HG03469 (cell line): ENCODE data around the gene LRRIQ3.
"Not testable (repeated sequence)": the region's sequence is repeated elsewhere in the genome, so short reads cannot be mapped to it uniquely, and the experiment has no call there.

Experiments used
- ATAC-seq: cut with Tn5 transposase; IDR thresholded peaks from one replicate; pipeline ENCODE4 v1.9.1; 2021; ENCODE audit warnings: mild to moderate bottlenecking, moderate library complexity, moderate number of reproducible peaks; ENCODE audit not compliant: unreplicated experiment

Gene LRRIQ3, protein sequence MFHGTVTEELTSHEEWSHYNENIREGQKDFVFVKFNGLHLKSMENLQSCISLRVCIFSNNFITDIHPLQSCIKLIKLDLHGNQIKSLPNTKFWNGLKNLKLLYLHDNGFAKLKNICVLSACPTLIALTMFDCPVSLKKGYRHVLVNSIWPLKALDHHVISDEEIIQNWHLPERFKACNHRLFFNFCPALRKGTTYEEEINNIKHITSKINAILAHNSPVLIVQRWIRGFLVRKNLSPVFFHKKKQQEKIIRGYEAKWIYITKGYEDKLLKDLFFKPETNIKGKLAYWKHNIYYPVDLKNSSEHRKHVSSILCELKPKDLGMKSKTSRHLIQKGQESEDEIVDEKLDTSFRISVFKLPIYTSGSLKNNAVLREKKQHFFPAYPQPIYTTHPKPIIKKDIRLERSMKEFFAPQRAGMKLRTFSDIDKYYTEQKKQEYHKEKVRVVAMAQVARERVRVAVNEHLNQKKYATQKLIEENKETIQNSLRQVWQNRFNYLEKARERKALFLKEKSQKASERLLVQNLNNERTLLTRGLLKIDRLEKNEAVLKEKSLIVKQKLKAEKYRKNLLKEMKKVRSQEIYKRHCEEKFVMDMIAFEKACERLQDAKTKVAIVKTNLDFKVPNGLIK

DNA sequence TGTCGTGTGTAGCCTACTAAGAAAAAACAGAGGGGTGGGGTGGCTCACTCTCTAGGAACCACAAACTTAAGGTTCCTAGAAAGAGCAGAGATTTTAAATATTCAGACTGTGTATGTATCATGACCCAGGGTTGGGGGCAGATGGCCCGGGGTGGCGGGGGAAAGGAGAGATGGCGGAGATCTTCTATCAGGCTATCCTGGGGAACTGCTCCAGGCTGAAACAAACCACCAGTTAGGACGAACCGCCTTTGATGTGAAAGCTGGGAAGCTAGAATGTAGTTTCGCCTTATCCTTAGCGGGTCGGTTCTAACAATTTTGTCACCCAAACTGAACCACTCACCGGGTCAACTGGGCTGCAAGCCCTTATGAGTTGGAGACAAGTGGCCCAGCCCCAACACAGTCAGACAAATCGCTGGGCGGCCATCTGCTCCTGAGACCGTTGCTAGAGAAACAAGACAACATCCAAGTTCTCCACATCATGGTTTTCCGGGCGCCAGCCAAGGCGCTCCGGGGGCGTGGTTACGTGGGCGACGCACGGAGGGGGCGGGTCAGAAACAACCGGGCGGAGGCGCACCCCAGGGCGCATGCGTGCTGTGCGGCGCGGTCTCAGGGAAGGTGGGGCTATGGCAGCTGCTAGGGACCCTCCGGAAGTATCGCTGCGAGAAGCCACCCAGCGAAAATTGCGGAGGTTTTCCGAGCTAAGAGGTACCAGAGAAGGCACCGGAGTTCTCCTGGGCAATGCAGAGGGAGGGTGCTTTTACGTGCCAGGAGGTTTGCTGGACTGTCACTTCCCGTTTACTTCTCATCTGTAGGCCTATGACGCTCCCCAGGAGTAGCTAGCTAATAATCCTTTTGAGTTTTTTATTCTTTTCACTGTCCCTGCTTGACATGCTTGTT, at the start of gene LRRIQ3, which contains the start of gene FPGT:
TSS of gene LRRIQ3 (minus strand) at position 520 of the 896 bp plus-strand sequence. CDS start 14,492 bp downstream, outside the sequence.
TSS of gene FPGT (plus strand) at position 586 of the 896 bp plus-strand sequence. CDS start at position 623, 37 bp downstream.
- peak; percentile 88 for ATAC-seq

DNA sequence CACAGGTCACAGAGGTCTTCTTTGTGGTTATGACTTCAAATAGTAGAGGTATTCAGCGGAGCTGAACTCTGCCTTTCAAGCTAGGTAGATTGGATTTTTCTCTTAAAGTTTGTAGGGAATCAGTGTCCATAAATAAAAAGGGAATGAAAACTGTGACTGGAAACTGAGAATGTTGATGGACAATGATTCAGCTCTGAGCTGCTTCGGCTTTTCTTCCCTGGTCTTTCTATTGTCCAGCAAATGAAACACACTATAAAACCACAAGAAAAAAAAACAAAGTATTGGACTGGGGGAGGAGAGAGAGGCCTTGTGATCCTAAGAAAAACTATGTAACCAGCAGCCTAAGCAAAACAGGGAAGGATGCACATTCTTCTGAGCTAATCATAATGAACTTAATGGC, 48.3 kb upstream of the LRRIQ3 start:
- ATAC-seq, result no peak

DNA sequence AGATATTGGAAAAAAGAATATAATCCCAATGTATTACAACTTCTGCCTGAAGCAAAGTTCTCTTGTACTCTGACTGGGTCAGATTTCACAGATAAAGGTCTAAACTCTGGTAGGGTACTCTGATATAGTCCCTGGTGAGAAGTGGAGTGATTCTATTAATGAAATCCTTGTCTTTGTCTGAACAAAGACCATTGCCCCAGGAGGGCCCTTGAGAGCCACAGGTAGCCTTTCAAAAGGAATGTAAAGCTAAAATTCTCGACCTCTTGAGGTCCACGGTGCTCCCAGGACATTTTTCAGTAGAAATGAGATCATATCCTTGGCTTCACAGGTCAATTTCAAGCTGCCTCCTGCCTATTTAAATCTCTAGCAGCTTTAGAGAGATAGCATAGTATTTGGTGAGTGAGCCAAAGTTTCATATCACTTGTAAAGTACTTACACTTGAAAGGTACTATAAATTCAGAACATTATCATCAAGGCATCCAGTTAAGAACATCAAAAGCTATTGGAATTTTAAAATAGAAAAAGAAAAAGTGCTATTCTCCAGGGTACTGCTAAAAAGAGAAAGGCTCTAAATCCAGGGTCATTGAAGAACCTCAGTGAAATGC, 47.3 kb upstream of the LRRIQ3 start:
- ATAC-seq, result no peak

DNA sequence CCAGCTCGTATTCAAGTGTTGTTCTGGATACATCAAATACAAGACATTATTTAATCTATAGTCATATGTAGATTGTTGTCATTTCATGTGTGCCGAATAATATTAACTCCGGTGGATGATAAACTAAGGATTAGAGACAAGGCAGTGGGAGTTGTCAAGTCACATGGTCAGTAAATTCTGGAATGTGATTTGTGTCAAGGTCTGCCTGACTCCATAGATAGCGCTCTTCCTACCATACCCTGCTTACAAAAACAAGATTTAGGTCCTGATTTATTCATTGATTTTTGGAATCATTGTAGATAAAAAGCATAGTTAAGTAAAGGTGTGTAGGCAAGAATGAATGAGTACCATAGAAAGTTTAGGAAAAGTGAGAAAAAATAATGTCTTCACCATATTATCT, 39.8 kb upstream of the LRRIQ3 start:
- no peak for ATAC-seq

DNA sequence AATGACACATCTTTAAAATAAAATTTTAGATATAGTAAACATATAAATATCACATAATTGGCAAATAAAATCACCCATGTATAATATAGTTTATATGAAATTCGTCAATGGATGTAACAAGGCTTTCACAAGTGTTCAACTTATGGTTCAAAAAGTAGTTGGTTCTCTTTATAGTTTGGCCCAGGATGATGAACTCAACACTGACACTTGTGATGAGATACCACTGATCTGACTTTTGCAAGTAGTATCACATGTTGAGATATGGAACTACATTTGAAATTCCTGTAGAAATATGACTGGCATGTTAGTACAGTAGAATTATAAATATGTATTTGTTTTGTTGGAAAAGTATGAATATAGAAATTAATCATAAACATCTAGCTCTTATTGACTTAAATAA, 39.1 kb upstream of the LRRIQ3 start:
- no peak for ATAC-seq

DNA sequence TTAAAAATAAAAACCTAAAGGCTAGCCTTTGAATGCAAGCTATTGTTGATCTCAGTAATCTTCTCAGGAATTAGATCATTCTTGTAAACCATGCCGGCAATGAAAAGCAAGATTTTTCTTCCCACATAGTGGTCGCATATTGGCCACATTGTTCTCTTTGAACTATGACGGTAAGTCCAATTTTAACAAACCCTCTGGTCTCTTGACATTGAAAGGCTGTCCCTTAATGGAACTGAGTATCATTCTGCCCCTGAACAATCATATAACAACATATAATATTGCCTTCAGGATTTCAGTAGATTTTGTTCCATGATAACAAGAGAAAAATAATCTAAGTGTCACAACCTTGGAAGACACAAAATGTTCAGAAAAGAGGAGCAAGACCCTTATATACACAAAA, 38.5 kb upstream of the LRRIQ3 start:
- no peak for ATAC-seq

DNA sequence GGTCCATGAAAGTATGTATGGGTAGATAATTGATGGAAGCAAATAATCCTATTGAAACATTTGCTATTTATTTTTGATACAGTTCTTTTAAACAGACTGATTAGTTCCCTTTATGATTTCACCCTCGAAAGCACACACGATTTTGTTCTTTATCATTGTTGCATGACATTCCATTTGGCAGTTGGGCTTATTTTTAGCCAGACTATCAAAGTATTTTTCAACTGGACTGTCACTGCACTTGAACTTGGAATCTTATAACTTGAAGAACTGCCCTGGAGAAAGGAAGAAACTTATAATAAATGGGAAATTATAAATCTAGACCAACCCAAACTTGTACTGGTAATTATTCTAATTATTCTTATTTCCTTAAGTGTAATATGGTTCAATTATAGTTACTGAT, 37.2 kb upstream of the LRRIQ3 start, which contains the start of gene TNNI3K:
TSS of gene TNNI3K (plus strand) at position 235 of the 400 bp plus-strand sequence. CDS start at position 300, 65 bp downstream.
- no peak for ATAC-seq

DNA sequence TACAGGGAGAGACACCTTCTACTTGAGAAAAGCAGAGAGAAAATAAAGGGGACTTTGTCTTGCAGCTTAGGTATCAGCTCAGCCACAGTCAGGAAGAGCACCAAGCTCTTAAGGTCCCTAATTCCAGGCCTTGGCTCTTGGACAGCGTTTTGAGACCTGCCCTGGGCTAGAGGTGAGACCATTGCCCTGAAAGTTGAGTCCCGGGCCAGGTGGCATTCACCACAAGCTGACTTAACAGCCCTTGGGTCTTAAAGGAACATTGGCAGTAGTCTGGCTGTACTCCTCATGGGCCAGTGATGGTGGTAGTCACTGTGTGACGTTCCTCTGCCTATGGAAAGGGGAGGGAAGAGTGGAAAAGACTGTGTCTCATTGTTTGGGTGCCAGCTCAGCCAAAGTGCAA, 25.5 kb upstream of the LRRIQ3 start:
- ATAC-seq, result no peak

DNA sequence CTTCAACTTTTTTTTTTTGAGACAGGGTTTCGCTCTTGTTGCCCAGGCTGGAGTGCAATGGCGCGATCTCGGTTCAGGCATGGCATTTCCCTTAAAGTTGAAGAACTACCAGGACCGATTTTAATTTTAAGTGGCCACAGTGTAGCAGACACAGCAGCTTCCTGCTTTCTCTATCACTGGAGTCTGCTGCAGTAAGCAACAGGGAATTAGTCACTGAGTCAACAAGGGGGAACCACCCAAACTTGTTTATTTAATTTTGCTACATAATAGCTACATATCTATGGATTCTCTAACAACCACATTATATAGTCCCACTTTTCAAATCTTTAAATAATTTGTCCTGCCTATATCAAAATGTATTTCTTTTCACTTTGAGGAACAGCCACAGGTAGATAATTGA, 24.7 kb upstream of the LRRIQ3 start:
- no peak for ATAC-seq

DNA sequence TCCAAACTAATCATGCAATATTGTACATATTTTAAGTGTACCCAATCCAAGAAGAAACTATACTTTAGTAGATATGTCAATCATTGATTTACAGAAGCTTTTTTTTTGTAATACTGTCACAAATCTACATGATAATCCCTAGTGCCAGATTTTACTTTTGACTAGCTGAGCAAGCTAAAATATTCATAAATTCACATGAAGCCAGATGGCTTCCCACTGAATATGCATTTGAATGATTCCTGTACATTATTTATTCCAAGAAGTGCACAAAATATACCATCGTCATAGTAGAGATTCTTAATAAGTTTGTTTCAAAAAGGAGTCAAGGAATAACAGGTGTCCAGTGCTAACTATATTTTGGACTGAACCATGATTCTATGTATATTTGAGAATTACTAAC, 17.3 kb upstream of the LRRIQ3 start:
- ATAC-seq, result no peak

DNA sequence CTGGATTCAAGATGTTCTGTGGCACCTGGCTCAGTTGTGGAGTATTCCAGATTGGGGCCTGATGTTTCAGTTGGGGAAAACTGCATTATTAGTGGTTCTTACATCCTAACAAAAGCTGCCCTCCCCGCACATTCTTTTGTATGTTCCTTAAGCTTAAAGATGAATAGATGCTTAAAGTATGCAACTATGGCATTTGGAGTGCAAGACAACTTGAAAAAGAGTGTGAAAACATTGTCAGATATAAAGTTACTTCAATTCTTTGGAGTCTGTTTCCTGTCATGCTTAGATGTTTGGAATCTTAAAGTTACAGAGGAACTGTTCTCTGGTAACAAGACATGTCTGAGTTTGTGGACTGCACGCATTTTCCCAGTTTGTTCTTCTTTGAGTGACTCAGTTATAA, 7.3 kb upstream of the LRRIQ3 start:
- no peak for ATAC-seq

DNA sequence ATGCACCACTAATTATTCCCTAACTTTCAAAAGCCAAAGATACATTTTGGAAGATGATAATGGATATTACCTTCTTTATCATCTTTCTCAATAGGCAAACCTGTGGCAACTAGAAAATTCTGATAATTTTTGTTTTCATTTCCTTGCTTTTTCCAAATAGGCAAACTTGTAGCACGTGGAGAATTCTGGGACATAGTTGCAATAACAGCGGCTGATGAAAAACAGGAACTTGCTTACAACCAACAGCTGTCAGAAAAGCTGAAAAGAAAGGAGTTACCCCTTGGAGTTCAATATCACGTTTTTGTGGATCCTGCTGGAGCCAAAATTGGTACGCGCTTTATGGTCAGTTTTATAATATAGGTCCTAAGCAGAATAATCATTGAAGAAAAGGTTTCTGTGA, 1.5 kb upstream of the LRRIQ3 start:
- ATAC-seq, result no peak

DNA sequence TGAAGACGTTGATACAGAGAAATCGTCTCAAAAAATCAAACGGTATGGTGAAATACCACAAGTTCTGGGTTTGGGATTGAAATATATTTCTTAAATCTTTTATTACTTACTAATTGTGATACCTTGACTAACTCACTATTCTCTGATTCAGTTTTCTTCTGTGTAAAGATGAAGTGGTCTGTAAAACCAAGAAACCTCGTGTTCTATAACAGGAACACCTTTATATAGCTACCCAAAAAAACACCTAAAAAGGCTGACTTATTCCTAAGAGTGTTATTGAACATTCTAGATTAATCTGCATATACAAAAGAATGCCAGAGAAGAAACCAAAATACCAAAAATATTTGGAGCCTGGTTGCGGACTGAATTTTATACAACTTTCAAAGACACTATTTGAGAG, 721 bp downstream of the LRRIQ3 start:
- ATAC-seq, result peak; percentile 12

DNA sequence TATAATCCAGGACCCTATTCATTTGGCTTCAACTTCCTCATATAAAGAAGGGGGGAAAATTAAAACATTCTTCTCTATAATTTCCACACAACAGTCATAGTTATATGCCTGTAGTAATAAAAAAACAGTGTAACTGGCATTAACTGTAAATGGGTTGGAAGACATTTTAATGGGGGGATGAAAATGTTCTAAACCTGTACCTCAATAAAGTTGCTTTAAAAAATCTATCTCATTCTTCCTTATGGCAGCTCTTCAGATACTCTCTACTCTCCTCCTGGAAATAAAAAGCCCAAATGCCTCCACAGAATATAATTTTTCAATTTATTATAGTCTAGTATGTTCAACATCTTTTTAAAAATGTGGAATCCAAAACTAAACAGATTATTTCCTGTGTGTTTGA, 2.6 kb downstream of the LRRIQ3 start:
- no peak for ATAC-seq

DNA sequence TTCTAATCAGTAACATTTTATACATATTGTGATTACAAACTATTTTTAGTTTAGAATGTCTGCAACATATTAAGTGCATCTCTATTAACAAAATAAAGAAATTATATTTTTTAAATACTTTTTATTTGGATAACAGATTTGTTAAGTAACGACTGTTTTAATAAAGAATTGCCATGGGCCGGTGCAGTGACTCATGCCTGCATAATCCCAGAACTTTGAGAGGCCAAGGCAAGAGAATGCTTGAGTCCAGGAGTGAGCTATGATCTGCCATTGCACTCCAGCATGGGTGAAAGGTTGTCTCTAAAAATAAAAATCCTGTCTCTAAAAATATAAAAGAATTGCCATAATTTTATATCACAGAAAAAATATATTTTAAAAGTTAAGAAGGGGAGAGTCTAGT, 4.1 kb downstream of the LRRIQ3 start:
- ATAC-seq, result no peak

DNA sequence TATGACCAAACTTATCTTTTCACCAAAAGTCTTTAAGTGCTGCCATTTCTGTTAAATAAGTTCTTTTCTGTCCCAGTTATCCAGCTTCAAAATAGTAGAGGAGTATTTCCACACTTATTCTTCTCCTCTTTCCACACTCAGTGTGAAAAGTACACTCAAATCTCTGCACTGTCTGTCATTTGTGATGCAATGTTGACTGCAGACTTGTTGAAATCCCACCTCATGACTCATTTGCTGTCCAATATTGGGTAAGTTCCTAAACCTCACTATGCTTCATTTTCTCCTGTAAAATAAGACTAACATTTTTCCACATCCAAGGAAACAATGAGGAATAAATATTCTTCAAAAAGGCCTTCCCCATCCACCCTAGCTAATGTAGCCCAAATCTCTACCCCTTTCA, 17.5 kb downstream of the LRRIQ3 start:
- ATAC-seq, result no peak

DNA sequence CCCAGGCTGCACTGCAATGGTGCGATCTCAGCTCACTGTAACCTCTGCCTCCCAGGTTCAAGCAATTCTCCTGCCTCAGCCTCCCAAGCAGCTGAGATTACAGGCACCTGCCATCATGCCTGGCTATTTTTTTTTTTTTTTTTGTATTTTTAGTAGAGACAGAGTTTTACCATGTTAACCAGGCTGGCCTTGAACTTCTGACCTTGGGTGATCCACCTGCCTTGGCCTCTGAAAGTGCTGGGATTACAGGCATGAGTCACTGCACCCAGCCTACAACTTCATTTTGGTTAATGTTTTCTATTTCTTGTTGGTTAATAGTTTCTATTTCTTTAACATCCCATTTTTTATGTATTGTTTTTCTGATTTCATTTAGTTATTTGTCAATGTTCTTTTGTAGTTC, 23.6 kb downstream of the LRRIQ3 start:
- ATAC-seq, result not testable (repeated sequence)

DNA sequence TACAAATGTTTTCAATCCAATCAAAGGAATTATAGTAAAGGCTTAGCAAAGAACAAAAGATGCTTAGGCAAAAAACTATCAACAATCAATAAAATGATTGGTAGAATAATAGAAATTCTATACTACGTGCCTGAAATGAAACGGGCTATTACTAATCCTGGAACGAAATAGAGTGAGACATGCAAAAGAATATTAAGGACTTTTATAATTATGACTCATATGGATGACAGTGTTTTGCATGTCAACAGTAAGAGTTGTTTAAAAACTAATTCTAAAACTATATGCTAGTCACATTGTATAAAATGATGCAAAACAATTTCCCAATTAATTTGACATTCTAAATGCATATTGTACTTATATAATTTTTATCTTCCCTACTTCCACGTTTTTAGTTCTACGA, 35.6 kb downstream of the LRRIQ3 start:
- no peak for ATAC-seq

DNA sequence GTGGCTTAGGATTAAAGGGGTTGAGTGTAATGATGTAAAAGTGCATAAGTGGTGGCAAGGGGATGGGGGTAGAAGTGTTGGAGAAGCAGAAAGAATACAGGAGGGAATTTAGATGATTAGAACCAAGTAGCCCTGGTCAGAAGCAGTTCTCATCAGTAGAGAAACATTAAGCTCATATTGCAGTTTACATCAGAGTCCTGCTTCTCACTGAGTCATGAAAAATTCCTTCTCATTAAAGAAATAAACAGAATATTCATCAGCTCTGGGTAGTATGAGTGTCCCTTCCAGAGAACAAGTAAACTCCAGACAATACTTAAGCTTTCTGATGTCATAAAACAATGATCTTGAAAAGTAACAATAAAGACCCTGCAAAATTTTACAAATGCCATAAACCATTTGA, 36.5 kb downstream of the LRRIQ3 start:
- ATAC-seq, result no peak

DNA sequence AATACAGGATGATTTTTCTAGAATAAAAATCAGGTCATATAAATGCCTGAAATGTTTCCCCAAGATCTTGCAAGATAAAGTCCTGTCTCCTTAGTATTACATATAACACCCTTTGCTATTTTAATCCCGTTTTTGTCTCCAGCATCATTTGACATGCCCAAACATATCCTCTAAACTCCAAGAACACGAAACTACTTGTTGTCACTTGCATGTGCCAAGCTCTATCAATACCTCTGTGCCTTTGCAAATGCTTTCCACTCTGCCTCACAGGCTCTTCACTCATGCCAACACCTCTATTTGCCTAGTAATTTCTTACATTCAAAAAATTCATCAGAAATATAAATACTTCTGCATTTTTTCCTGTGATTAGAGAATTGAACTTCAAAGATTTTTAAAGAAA, 37.9 kb downstream of the LRRIQ3 start:
- no peak for ATAC-seq

DNA sequence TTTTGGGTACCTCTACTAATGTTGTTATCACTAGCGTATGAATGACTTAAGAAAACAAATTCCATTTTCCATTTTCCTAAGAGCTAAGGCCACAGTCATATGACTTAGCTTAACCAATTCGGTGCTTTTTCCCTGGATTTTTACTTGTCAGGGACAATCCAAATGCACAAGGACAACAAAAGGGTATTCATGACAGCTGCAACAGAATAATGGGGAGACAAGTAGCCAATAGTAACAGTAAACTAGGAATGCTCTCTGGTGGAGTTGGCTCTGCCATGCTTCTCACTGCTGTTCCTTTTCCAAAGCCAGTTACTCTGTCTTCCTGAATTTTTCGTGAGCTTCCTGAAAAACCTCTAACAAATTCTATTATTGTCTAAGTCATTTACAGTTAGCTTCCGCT, 52.9 kb downstream of the LRRIQ3 start:
- no peak for ATAC-seq
